Endodermal cell (in vitro differentiated cells): ENCODE results near the gene DNHD1. TPM values are rescaled to one million over a fixed set of nuclear protein-coding genes. Genes with fewer than 3 reads are reported as not detected.

Source experiments
- DNase-seq: peaks from one replicate; pipeline ENCODE4 v3.0.0-alpha.2; 2017
- H3K27ac ChIP-seq: 2 replicates; pipeline ENCODE4 v1.5.1; 2013; ENCODE audit warnings: mild to moderate bottlenecking, low read depth, low read length, moderate library complexity
- H3K27me3 ChIP-seq: 2 replicates; pipeline ENCODE4 v1.6.1; 2013; ENCODE audit warnings: mild to moderate bottlenecking, low read length, moderate library complexity; ENCODE audit not compliant: insufficient read depth, control insufficient read depth, poor library complexity, severe bottlenecking
- H3K36me3 ChIP-seq: 2 replicates; pipeline ENCODE4 v1.7.0; 2013; ENCODE audit warnings: mild to moderate bottlenecking, low read length, moderate library complexity; ENCODE audit not compliant: control insufficient read depth, insufficient read depth
- H3K4me1 ChIP-seq: one replicate; pipeline ENCODE4 v1.7.0; 2013; ENCODE audit warnings: low read length; ENCODE audit not compliant: control insufficient read depth, insufficient read depth
- H3K4me3 ChIP-seq: 2 replicates; pipeline ENCODE4 v1.5.1; 2013; ENCODE audit warnings: mild to moderate bottlenecking, low read length, moderate library complexity
- H3K9ac ChIP-seq: 2 replicates; pipeline ENCODE4 v1.6.1; 2013; ENCODE audit warnings: mild to moderate bottlenecking, low read length, moderate library complexity; ENCODE audit not compliant: poor library complexity, severe bottlenecking; ENCODE audit errors: extremely low read depth
- H3K9me3 ChIP-seq: 2 replicates; pipeline ENCODE4 v1.6.1; 2013; ENCODE audit warnings: mild to moderate bottlenecking, low read length, moderate library complexity; ENCODE audit not compliant: control insufficient read depth
- H3K27ac Mint-ChIP-seq: 2 replicates; pipeline ENCODE4 v1.8.0; 2020; ENCODE audit warnings: mixed read lengths
- H3K27me3 Mint-ChIP-seq: 2 replicates; pipeline ENCODE4 v1.8.0; 2021; ENCODE audit warnings: mild to moderate bottlenecking, mixed read lengths; ENCODE audit not compliant: insufficient read depth
- H3K36me3 Mint-ChIP-seq: 2 replicates; pipeline ENCODE4 v1.8.0; 2020; ENCODE audit warnings: low read depth, mixed read lengths
- H3K4me1 Mint-ChIP-seq: 2 replicates; pipeline ENCODE4 v1.8.0; 2020; ENCODE audit warnings: mixed read lengths
- H3K4me3 Mint-ChIP-seq: 2 replicates; pipeline ENCODE4 v1.8.0; 2020; ENCODE audit warnings: mild to moderate bottlenecking, moderate library complexity, mixed read lengths
- H3K9me3 Mint-ChIP-seq: 2 replicates; pipeline ENCODE4 v1.8.0; 2020; ENCODE audit warnings: mild to moderate bottlenecking, mixed read lengths
- CTCF ChIP-seq: fragments of 200-600 bp; sonication (generic); conservative IDR thresholded peaks from 2 replicates; pipeline ENCODE4 v1.5.0; 2021; ENCODE audit warnings: antibody characterized with exemption, mild to moderate bottlenecking
- WGBS, 2 experiments: methylation state at CpG; one replicate each; pipeline versions ENCODE4 v1.1.5 to v1.1.7; 2013; ENCODE audit warnings: missing lambda C conversion rate in 2 of 2, mixed read lengths in 1 of 2; ENCODE audit not compliant: insufficient coverage in 1 of 2, insufficient read length in 1 of 2; 5-methylcytosine and 5-hydroxymethylcytosine counted together
- total RNA-seq, 2 donors: library from RNA; stranded (reverse); fragmentation: NEBNext Ultra II Directional in 1 of 2; extraction: Animal tissue kit (Norgen Biotek cat#: 25700) in 1 of 2; gene quantifications; 2 replicates in 1 of 2; 3 replicates in 1 of 2; pipeline ENCODE4 v1.2.1, GENCODE V29; 2021

DNHD1 gene
- total RNA-seq, 2 donors from 2014 or later: 11.0 to 12.2 TPM

GRCh38 chr11:6604790-6605189 lies 107.7 kb downstream of the DNHD1 start:
- Histone ChIP-seq H3K27ac (peak overlapping the region; percentile 67), H3K36me3 (peaks cover 46% of the 10 kb centered on the region), H3K9ac (peak overlapping the region; percentile 82), H3K9me3 (no peaks in the 10 kb centered on the region), H3K27me3 (no peaks in the 10 kb centered on the region), H3K4me1 (peaks cover 5% of the 10 kb centered on the region), H3K4me3 (peak overlapping the region; percentile 93)
- WGBS, 2 experiments: 64 to 72% methylated on average over 3 of the region's 3 CpGs
- Mint-ChIP-seq H3K9me3 (no peaks in the 10 kb centered on the region), H3K36me3 (peaks cover 30% of the 10 kb centered on the region), H3K27me3 (no peaks in the 10 kb centered on the region), H3K4me1 (peaks cover 14% of the 10 kb centered on the region), H3K27ac (no peak overlapping the region), H3K4me3 (no peak overlapping the region)
- DNase-seq: no peak
- TF ChIP-seq CTCF: no peak

GRCh38 chr11:6606471-6607189 lies 109.5 kb downstream of the DNHD1 start:
- 17 to 40% methylated on average over 7 to 11 of the region's 11 CpGs for WGBS, 2 experiments
- H3K27ac ChIP-seq: peak overlapping the region; percentile 82
- Mint-ChIP-seq H3K4me1 (peaks cover 20% of the 10 kb centered on the region), H3K36me3 (peaks cover 44% of the 10 kb centered on the region), H3K27ac (peak overlapping the region; percentile 98), H3K27me3 (no peaks in the 10 kb centered on the region), H3K9me3 (no peaks in the 10 kb centered on the region), H3K4me3 (peak overlapping the region; percentile 32)
- no peaks in the 10 kb centered on the region for H3K27me3 ChIP-seq
- H3K9me3 ChIP-seq: no peaks in the 10 kb centered on the region
- H3K36me3 ChIP-seq: peaks cover 45% of the 10 kb centered on the region
- no peak overlapping the region for H3K9ac ChIP-seq
- no peak for TF ChIP-seq CTCF
- DNase-seq: peak; percentile 98
- peaks cover 5% of the 10 kb centered on the region for H3K4me1 ChIP-seq
- H3K4me3 ChIP-seq: peak overlapping the region; percentile 93

- DNase-seq: peak; percentile 13
- Mint-ChIP-seq H3K36me3 (peaks cover 42% of the 10 kb centered on the region), H3K4me3 (peak overlapping the region; percentile 17), H3K4me1 (peaks cover 20% of the 10 kb centered on the region), H3K27me3 (no peaks in the 10 kb centered on the region), H3K9me3 (no peaks in the 10 kb centered on the region), H3K27ac (peak overlapping the region; percentile 98)
- no peak for TF ChIP-seq CTCF
- Histone ChIP-seq H3K27me3 (no peaks in the 10 kb centered on the region), H3K4me1 (peaks cover 5% of the 10 kb centered on the region), H3K4me3 (peak overlapping the region; percentile 33), H3K36me3 (peaks cover 45% of the 10 kb centered on the region), H3K9me3 (no peaks in the 10 kb centered on the region), H3K27ac (peak overlapping the region; percentile 7), H3K9ac (no peak overlapping the region)
Measured at GRCh38 chr11:6607190-6607795, 110.2 kb downstream of the DNHD1 start.
